ENCODE results near the gene ST3GAL3. TPM values are rescaled to one million over a fixed set of nuclear protein-coding genes. Genes with fewer than 3 reads are reported as not detected.

The ST3GAL3 gene
- polyA plus RNA-seq, 1 donor (not counting 4 experiments of a cell fraction or from before 2014, with no cell fraction given): 10.0 TPM

- Histone ChIP-seq H3K9me1 (ENCODE audit: control insufficient read depth, extremely low read depth, insufficient read depth, low read length) (no peaks in the 10 kb centered on the region), H3K4me3 (ENCODE audit: control insufficient read depth in 2 of 3, extremely low read depth in 1 of 3, insufficient read depth in 2 of 3, low read depth in 1 of 3, low read length in 3 of 3) (no peak overlapping the region), H4K20me1 (ENCODE audit: control insufficient read depth, extremely low read depth, insufficient read depth, low read length) (no peaks in the 10 kb centered on the region), H2AFZ (ENCODE audit: control insufficient read depth, low read length) (no peak overlapping the region), H3K4me2 (ENCODE audit: control insufficient read depth, extremely low read depth, insufficient read depth, low read depth, low read length) (no peak overlapping the region), H3K27me3 (ENCODE audit: control insufficient read depth, extremely low read depth, insufficient read depth, low read length) (no peaks in the 10 kb centered on the region), H3K79me2 (ENCODE audit: control insufficient read depth, insufficient read depth, low read length) (peaks cover 26% of the 10 kb centered on the region), H3K27ac (ENCODE audit: control insufficient read depth, insufficient read depth, low read length) (no peak overlapping the region), H3K9ac (ENCODE audit: control insufficient read depth, extremely low read depth, insufficient read depth, low read length) (no peak overlapping the region), H3K4me1 (ENCODE audit: control insufficient read depth, extremely low read depth, insufficient read depth, low read length) (peaks cover 21% of the 10 kb centered on the region), H3K9me3 (ENCODE audit: control insufficient read depth, low read depth, low read length) (no peaks in the 10 kb centered on the region), H3K36me3 (ENCODE audit: control insufficient read depth in 2 of 2, extremely low read depth in 1 of 2, insufficient read depth in 2 of 2, low read length in 2 of 2) (peaks cover 25 to 37% of the 10 kb centered on the region in 2 experiments)
- dilution Hi-C loops (cut with MboI; ENCODE audit: extremely low pct_ligation_motif_present, low sequenced_read_pairs): loop anchor here (25.0 kb wide), 1 partner anchor 232 kb away; the partner anchor contains the start of genes ARTN and IPO13
- TF ChIP-seq CTCF (optimal IDR thresholded peaks at IDR 0.05 in 1 of 3, IDR thresholded peaks at IDR 0.05 in 1 of 3, conservative IDR thresholded peaks at IDR 0.05 in 1 of 3; ENCODE audit: extremely low read depth in 1 of 3, insufficient read depth in 2 of 3, low read length in 3 of 3) (no peak), EZH2 (IDR thresholded peaks at IDR 0.05; ENCODE audit: low read length) (no peak)
- FAIRE-seq: no peak
- no peak for DNase-seq (ENCODE audit: low read depth, low spot score)
Measured at GRCh38 chr1:43705334-43705733, 2.0 kb upstream of the ST3GAL3 start.

GRCh38 chr1:43705982-43706597 lies 1.2 kb upstream of the ST3GAL3 start:
- Histone ChIP-seq H3K4me3 (ENCODE audit: control insufficient read depth in 2 of 3, extremely low read depth in 1 of 3, insufficient read depth in 2 of 3, low read depth in 1 of 3, low read length in 3 of 3) (peak overlapping the region; percentile 64 to 86 (median 81)), H3K4me1 (ENCODE audit: control insufficient read depth, extremely low read depth, insufficient read depth, low read length) (peaks cover 28% of the 10 kb centered on the region), H3K9me3 (ENCODE audit: control insufficient read depth, low read depth, low read length) (no peaks in the 10 kb centered on the region), H2AFZ (ENCODE audit: control insufficient read depth, low read length) (no peak overlapping the region), H4K20me1 (ENCODE audit: control insufficient read depth, extremely low read depth, insufficient read depth, low read length) (no peaks in the 10 kb centered on the region), H3K4me2 (ENCODE audit: control insufficient read depth, extremely low read depth, insufficient read depth, low read depth, low read length) (peak overlapping the region; percentile 90), H3K27ac (ENCODE audit: control insufficient read depth, insufficient read depth, low read length) (peak overlapping the region; percentile 67), H3K36me3 (ENCODE audit: control insufficient read depth in 2 of 2, extremely low read depth in 1 of 2, insufficient read depth in 2 of 2, low read length in 2 of 2) (peaks cover 23 to 37% of the 10 kb centered on the region in 2 experiments), H3K9ac (ENCODE audit: control insufficient read depth, extremely low read depth, insufficient read depth, low read length) (peak overlapping the region; percentile 77), H3K27me3 (ENCODE audit: control insufficient read depth, extremely low read depth, insufficient read depth, low read length) (no peaks in the 10 kb centered on the region), H3K9me1 (ENCODE audit: control insufficient read depth, extremely low read depth, insufficient read depth, low read length) (no peaks in the 10 kb centered on the region), H3K79me2 (ENCODE audit: control insufficient read depth, insufficient read depth, low read length) (peaks cover 28% of the 10 kb centered on the region)
- FAIRE-seq (no peak), DNase-seq (ENCODE audit: low read depth, low spot score) (no peak)
- TF ChIP-seq CTCF (optimal IDR thresholded peaks at IDR 0.05 in 1 of 3, IDR thresholded peaks at IDR 0.05 in 1 of 3, conservative IDR thresholded peaks at IDR 0.05 in 1 of 3; ENCODE audit: extremely low read depth in 1 of 3, insufficient read depth in 2 of 3, low read length in 3 of 3) (no peak), EZH2 (IDR thresholded peaks at IDR 0.05; ENCODE audit: low read length) (no peak)
- dilution Hi-C loops (cut with MboI; ENCODE audit: extremely low pct_ligation_motif_present, low sequenced_read_pairs): loop anchor here (25.0 kb wide), 1 partner anchor 231 kb away; the partner anchor contains the start of genes ARTN and IPO13

Data from keratinocyte (primary cell).